ENCODE results near the gene SCAF8.

DNA sequence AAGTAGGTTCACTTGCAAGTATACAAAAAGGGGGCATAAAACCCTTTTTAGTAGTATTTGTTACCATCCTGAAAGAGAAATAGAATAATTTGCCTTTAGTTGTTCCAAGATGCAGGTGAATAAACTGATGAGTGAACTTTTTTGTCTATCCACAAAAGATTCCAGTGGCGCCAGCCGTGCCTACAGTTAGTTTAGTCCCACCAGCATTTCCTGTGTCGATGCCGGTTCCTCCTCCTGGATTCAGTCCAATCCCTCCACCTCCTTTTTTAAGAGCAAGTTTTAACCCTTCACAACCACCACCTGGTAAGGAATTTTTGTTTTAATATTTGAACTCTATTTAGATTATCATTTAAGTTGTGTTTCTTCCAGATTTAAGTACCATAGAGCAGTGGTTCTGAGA, 90.9 kb downstream of the SCAF8 start:
- no peak for TF ChIP-seq EZH2 (IDR thresholded peaks at IDR 0.05; ENCODE audit: borderline replicate concordance, insufficient read depth, low read depth, low read length, poor library complexity, severe bottlenecking)
- TF ChIP-seq, protein P1, sequence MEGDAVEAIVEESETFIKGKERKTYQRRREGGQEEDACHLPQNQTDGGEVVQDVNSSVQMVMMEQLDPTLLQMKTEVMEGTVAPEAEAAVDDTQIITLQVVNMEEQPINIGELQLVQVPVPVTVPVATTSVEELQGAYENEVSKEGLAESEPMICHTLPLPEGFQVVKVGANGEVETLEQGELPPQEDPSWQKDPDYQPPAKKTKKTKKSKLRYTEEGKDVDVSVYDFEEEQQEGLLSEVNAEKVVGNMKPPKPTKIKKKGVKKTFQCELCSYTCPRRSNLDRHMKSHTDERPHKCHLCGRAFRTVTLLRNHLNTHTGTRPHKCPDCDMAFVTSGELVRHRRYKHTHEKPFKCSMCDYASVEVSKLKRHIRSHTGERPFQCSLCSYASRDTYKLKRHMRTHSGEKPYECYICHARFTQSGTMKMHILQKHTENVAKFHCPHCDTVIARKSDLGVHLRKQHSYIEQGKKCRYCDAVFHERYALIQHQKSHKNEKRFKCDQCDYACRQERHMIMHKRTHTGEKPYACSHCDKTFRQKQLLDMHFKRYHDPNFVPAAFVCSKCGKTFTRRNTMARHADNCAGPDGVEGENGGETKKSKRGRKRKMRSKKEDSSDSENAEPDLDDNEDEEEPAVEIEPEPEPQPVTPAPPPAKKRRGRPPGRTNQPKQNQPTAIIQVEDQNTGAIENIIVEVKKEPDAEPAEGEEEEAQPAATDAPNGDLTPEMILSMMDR (IDR thresholded peaks at IDR 0.05), result no peak
